Measurements from ENCODE around the gene TMC3.
A peak's percentile ranks its signal among the peaks of the same experiment; 100 is the strongest.
"Not testable (repeated sequence)": the region's sequence is repeated elsewhere in the genome, so short reads cannot be mapped to it uniquely, and the experiment has no call there.

The TMC3 gene

DNA sequence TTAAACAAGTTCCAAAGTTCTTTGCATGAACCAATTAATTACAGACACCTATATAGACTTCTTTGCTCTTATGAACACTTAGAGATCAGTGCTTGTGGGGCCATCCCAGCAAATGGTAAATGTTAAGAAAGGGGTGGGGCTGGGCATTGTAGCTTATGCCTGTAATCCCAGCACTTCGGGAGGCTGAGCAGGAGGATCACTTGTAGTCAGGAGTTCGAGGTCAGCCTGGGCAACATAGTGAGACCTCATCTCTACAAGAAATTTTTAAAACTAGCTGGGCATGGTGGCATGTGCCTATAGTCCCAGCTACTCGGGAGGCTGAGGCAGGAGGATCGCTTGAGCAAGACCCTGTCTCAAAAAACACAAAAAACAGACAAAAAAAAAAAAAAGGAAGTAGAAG, 30.6 kb downstream of the TMC3 start:
- no peak for DNase-seq

DNA sequence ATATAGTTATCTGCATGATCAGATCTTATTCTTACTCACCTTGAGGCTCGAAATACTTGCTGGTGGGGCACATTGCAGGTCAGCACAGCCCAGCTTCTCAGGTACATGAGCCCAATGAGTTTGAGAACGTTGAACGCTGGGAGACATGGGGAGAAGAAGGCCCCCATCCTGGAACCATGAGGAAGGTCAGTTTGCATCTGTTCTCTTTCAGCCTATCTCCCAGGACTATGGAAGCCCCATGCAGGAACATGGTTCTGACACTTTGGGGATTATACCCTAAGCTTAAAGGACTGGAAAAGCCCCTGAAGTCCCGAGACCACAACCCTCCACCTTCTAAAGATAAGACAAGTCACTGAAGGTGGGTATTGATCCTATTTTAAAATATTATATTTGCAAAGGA, 32.7 kb downstream of the TMC3 start:
- no peak for DNase-seq

GRCh38 chr15:81339851-81340250, 34.2 kb downstream of the TMC3 start:
- no peak for DNase-seq

- DNase-seq = no peak
These were observed 34.7 kb downstream of the TMC3 start for GRCh38 chr15:81339321-81339720.

GRCh38 chr15:81338170-81339007, 35.6 kb downstream of the TMC3 start:
- peak; percentile 58 for DNase-seq

- no peak for DNase-seq
These were observed 36.3 kb downstream of the TMC3 start for GRCh38 chr15:81337713-81338157.

DNA sequence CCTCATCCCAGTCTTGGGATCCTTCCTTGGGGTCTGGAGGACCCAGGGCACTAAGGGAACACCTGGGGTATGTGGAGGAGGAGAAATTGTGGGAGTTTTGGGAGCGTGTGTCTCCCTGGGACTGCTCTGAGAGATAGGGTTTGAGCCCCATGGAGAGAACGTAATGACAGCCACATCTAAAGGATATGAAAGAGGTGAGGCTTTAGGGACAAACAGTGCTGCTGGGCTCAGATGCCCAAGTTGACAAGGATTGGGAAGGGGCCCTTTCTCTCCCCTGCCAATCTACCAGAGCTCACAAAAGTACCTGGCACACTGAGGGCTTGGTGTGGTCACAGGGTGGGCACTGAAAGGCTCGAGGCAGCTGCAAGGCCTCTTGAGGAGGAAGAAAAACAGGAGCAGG, 36.8 kb downstream of the TMC3 start:
- no peak for DNase-seq

GRCh38 chr15:81336568-81336967, 37.4 kb downstream of the TMC3 start:
- peak; percentile 24 for DNase-seq

DNA sequence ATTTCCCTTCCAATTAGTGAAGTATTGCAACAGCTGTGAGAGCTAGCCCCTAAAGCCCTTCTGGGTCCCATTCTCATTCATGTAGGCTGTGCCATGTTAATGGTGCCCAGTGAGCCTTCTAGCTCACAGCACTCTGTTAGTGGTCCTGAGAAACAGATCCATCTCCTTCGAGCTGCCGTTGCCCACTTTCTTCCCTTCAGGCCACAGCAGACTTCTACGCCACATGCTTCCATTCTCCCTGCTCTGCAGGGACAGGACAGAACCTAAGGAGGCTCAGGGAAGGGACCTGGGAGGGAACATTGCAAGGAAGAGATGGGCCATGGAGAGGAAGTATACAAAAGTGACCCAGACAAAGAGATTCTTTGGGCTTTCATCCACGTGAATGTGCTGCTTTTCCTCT, 38.4 kb downstream of the TMC3 start:
- DNase-seq = no peak

- no peak for DNase-seq
These were observed 39.1 kb downstream of the TMC3 start for GRCh38 chr15:81334768-81335435.

- no peak for DNase-seq
These were observed 40.6 kb downstream of the TMC3 start for GRCh38 chr15:81333363-81333762.

DNA sequence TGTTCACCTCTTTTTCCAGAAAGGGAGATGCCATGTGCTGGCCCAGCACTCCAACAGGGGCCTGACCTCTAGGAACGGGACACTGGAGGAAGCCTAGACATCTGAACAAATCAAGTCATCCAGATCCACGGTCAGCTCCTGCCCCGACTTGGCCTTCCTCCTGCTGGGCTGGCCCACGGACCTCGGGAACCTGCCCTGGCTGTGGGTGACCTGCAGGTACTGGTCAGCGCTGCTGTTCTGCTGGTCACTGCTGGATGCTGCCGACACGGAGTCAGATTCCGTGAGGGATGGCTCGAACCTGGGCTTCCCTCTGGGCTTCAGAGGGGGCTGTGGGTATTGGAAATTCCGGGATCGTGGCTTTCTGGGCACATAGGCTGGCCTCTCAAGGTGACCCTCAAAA, 41.7 kb downstream of the TMC3 start:
- no peak for DNase-seq

- no peak for DNase-seq
These were observed 42.4 kb downstream of the TMC3 start for GRCh38 chr15:81331600-81331999.

DNA sequence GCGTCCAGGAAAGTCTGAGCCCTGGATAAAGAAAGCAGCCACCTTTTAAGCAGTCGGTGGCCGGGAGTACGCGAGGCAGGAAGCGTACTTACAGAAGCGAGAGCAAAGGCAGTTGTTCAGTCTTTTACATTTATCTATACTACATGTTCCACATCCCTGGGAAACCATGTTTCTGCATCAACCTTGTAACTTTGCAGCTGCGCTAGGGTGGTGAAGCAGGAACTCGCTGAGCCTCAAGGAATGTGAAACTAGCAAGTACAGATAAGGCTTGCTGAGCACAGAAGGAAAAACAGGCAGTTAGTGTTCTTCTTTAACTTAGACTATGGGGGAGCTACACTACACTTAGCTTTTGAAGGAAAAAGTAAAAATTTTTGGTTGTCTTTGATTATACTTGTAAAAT, 42.9 kb downstream of the TMC3 start:
- DNase-seq = not testable (repeated sequence)

GRCh38 chr15:81330366-81331090, 43.5 kb downstream of the TMC3 start:
- DNase-seq = peak; percentile 28

DNA sequence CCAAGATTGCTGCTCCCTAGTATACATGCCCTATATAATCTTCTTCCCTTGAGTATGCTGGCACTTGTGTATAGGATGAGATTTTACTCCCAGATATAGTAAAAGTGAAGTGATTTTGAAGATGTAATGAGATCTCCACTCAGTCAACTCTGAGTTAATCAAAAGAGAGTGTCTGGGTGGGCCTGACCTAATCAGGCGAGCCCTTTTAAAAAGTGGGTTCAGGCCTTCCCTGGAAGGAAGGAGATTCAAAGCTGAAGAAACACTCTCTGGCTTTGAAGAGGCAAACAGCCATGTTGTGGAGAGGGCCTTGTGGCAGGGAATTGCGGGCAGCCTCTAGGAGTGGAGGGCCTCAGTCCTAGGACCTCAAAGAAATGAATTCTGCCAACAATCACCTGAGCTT, 44.6 kb downstream of the TMC3 start:
- DNase-seq = no peak

DNA sequence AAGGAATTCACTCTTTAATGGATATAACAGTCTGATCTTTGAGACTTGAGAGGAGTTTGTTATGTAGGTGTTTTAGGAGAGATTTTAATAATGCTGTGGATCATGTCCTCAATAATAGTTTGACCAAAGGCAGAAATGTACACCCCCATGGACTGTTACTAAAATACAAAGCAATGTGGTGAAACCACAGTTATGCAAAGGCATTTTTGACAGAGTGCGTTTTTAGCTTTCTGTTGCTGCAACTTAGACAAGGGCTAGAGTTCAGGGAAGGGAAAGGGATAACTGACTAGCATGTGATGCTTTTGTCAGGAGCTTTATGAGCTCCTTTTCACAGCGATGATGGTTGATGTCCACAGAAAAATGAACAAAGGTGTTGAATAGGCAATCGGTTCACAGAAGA, 46.5 kb downstream of the TMC3 start:
- no peak for DNase-seq

DNA sequence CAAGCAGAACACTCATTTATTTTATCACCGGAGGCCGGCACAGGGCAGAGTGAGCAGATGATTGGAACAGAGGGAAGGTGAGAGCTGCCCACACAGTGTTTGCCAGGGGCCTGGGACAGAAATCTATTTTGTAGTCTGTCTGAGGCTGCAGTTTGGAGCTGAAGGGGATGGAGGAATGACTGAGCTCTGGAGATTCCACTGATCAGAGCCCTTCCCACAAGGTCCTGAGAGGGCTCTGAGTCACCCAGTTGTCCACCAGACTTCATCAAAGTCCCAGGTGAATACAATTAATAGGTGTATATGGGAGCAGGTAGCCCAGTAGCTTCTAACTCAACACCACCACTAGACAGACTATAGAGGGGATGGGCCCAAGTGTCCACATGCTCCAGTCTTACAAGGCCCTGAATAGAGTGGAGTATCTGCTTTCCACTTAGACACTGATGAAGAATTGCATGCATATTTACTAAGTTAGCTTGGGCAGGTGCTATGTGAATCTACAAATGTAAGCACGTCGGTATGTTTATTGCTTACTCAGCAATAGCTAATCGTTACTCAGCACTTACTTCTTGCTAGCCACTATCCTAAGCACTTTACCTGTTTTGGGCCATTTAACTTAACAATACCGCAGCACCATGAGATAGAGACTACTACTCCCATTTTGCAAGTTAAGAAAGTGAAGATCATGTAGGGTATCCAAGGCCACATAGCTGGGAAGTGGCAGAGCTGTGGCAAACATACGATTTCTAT, 47.4 kb downstream of the TMC3 start:
- DNase-seq = no peak

GRCh38 chr15:81323944-81324881, 49.8 kb downstream of the TMC3 start, which contains the start of gene STARD5:
Gene STARD5 (minus strand): TSS chr15:81324141. CDS start chr15:81324099, 42 bp downstream.
- DNase-seq = peak; percentile 100

DNA sequence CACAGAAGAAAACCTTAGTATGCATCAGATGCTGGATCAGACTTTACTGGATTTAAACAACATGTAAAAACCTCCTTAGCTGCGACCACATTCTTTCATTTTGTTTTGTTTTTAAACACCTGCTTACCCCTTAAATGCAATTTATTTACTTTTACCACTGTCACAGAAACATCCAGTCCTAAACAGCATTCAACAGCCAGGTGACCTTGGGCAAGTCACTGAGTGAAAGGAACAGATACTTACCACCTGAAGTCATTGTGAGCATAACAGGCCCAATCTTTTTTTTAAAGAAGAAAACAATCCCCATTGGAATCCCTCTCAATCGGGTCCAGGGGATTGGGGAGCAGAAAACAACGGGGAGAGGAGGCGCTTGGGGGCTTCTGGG, 50.5 kb downstream of the TMC3 start:
- DNase-seq = no peak

GRCh38 chr15:81322676-81323253, 51.2 kb downstream of the TMC3 start:
- DNase-seq = no peak
